Tongue (tissue), 2 donors: Measurements from ENCODE around the gene SLC25A41. TPM values are rescaled to one million over a fixed set of nuclear protein-coding genes. Genes with fewer than 3 reads are reported as not detected.

Source experiments
- DNase-seq: peaks from one replicate; pipeline ENCODE4 v3.0.0-alpha.2; 2015
- total RNA-seq: library from RNA; depleted of rRNA; stranded (reverse); fragments of >200 nt; gene quantifications from one replicate; pipeline ENCODE4 v1.2.3, GENCODE V29; 2014

Gene SLC25A41
- 0.41 TPM for total RNA-seq

DNA sequence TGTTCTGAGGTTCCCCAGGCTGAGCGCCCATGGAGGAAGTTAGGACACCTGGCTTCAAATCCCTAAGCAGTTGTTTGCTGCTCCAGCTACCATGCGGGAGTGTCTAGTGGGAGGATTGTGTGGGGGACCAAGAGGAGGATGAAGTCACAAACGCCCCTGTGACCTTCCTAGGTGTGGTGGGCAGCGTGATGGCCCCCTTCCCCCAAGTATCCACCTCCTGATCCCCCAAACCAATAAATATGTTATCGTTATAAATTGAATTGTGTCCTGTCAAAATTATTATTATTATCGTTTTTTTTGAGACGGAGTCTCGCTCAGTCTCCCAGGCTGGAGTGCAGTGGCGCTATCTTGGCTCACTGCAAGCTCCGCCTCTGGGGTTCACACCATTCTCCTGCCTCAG, at the start of gene SLC25A41:
Gene SLC25A41 (minus strand): TSS at position 101 of the 400 bp plus-strand sequence. CDS start 70 bp downstream, at position 31.
- no peak for DNase-seq

DNA sequence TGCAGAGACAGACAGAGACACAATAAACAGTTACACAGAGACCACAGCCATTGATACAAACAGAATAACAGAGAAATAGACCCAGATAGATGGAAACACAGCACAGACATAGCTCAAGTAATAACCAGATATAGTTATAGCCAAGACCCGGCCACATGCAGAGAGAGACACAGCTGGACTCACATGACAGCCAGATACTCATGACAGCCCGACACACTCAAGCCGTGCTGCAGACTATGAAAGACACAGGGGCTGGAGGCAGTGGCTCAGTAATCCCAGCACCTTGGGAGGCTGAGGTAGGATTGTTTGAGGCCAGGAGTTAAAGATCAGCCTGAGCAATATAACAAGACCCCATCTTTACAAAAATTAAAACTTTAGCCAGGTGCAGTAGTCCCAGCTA, 49.7 kb upstream of the SLC25A41 start:
- no peak for DNase-seq

DNA sequence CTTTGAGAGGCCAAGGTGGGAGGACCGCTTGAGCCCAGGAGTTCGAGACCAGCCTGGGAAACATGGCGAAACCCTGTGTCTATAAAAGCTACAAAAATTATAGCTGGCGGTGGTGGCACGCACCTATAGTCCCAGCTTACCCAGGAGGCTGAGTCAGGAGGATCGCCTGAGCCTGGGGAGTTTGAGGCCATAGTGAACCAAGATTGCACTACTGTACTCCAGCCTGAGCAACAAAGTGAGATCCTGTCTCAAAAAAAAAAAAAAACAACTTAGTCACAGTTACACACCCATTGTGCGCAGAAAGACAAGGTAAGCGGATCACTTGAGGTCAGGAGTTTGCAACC, 48.8 kb upstream of the SLC25A41 start:
- DNase-seq, result no peak

DNA sequence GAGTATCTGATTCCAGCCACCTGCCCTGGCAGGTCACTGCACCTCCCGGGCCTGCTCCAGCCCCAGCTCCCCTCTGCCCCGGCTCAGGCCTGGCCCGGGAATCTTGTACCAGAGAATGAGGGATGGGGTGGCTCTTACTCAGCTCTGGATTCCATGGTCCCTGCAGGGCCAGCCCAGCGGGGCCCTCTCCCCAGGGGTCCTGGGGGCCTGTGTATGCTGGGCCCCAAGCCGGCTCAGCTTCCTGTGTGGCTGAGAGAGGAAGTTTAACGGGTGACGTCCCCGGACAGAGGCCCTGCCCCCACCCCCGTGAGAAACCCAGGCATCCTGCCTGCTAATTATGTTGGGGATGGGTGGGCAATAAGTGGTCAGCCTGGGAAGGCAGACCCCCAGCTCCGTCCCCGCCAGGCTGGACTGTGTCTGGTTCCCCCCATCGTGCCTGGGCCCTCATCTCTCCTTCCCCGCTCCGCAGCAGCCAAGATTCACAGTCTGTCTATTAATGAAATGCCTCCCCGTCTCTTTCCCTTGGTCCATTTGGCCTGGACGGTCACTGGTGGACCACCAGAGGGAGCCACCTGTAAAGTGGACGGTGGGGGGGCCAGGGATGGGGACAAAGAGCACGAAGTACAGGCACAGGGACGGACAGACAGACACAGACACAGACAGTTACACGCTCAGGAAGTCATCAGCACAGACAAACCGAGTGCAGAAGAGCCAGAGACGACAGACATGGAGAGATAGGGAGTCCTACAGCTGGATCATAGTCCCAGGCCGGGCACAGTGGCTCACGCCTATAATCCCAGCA, 48.2 kb upstream of the SLC25A41 start, which contains the start of gene DENND1C:
Gene DENND1C (minus strand): TSS at position 247 of the 802 bp plus-strand sequence. CDS start 92 bp downstream, at position 155.
- no peak for DNase-seq

DNA sequence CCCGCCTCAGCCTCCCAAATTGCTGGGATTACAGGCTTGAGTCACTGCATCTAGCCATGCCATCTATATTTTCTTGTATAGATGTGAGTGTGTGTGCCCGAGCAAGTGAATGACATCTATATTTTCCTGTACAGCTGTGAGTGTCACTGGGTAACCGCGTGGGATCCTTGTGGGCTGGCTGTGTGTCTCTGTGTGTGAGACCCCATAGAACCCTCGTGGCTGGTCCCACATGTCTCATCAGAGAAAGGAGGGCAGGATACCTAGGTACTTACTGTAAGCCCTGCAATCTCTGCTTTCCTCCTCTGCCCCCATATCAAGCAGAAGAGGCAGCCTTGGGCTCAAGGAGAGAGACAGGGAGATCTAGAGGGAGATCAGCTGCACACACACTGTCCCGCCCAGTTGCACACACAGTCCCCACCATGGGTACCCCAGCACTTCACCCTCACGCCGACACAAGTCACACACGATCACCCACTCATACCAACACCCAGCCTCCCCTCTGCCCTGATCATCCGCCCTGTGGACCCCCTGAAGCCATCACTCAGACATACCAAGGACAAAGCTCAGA, 47.4 kb upstream of the SLC25A41 start:
- DNase-seq, result no peak

DNA sequence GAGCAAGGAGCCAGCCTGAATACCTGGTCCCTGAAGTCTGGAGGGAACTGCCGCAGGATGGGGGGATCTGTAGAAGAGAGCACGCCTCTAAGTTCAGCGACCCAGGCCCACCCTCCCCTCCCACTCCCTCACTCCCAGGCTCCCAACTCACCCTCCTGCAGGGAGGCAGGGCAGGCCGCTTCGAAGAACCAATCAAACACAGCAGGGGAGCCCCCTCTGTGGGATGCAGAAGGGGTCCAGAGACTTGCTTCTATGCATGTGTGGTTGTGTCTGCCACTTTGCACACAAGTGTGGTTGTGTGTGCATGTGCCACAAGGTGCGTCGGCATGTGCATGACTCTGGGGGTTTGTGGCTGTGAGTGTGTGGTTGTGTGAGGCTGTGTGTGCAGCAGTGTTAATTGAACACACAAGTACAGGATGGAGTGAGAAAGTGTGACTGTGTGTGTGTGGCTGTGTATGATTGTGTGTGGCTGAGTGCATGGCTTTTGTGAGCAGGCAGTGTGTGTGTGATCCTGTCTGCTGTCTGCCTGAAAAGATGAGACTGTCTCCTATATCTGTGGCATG, 46.4 kb upstream of the SLC25A41 start:
- no peak for DNase-seq

DNA sequence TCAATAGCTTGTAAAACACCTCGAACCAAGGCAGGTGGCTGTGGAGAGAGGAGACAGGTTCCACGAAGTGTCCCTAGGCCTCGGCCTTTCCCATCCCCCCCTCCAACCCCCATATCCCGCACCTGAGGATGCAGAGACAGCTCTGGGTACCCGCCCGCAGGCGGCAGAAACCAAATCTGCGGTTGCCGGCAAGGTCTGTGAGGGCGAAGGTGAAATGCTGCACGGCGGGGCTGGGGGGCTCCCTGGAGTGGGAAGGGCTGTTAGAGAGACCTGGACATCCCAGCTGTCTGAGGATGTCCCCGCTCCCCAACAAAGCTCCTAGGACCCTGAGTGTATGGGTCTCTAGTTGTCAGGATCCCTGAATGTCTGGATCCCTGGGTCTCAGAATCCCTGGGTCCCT, 45.3 kb upstream of the SLC25A41 start:
- no peak for DNase-seq

DNA sequence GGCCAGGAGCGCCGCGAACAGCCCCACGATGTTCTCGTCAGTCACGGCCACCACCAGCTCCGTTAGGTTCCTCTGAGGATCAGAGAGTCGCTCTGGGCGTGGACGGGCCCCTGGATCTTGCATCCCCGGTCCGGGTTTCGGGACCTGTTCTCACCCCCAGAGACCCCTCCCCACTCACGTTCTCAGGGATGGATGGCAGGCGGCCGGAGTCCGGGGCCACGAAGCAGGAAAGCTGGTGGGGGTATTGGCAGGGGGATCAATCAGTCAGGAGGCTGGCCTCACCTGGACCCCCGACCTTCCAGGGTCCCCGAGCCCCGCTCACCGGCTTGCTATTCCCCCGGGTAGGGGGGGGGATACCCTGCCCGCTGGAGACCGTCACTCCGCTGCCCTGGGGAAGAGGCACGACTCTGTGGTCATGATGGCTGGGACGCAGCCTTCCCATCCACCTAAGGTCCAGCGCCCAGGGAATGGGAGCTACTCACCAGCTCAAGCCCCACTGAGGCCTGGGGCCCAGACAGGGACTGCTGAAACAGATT, 43.4 kb upstream of the SLC25A41 start:
- no peak for DNase-seq

DNA sequence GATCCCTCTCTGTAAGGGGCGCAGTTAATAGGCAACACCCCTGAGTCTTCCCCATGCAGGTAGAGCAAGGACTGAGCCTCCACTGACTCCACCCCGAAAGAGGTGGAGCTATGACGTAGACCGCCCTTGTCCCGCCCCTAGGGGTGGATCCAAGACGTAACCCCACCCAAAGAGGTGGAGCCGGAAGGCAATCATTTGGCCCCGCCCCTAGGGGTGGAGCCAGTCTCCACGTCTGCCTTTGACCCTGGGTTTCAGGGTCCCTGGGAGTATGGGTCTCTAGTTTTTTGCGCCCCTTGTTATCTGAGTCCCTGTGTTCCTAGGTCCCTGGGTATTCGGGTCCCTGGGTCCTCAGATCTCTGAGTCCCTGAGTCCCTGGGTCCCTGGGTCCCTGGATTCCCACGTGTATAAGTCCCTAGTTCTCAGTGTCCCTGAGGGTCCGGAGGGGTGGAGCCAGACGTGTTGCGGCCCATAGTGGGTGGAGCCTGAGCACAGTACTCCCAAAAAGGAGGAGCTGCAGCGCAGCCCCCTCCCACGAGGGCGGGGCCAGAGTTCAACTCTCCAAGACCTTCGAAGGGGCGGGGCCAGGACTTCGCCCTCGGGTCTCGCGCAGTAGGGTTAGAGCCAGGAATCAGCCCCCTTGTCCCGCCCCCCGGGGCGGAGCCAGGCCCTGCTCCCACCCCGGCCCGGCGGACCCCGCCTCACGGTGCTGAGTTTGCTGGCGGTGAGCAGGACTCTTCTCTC, 42.8 kb upstream of the SLC25A41 start:
- DNase-seq, result peak; percentile 47

DNA sequence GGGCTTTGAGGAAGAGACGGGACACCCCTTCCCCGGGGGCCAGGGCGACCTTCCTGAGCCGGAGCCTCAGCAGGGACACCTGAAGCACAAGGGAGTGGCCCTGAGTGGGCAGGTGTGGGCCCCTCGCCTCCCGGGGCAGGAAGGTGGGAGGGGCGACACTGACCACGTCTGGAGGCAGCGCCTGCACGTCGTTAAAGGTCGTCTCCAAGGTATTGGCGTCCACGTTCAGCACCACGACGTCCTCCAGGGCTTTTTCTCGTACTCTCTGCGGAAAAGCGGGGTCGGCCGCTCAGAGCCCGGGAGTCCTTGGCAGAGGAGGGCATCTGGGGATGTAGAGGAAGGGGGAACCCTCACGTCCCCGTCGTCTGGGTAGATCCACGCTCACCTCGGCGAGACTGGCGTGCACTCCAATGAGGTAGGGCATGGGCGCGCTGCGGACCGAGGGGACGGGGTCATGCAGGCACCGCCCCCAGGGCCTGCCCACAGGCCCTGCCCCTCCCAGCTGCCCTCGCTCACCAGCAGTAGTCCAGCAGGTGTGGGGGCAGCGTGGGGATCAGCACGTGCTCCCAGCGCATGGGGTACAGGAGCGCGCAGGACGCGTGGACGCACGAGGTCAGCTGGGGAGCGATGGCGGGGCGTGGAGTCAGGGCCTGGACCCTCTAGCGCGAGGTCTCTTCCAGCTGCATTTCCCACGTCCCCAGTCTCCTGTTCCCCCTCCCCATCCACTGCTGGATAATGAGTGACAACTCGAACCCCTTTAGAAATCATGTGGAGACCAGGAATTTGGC, 42.0 kb upstream of the SLC25A41 start:
- DNase-seq, result no peak

DNA sequence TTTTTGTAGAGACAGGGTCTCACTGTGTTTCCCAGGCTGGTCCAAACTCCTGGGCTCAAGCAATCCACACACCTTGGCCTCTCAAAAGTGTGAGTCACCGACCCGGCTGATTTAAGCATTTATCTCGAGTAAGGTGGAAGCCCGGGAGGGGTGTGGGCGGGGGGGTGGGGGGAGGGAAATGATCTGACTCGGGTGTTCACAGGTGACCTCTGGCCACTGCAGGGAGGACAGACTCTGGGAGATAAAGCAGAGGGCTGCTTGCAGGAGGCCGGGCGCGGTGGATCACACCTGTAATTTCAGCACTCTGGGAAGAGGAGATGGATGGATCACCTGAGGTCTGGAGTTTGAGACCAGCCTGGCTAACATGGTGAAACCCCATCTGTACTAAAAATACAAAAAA, 40.1 kb upstream of the SLC25A41 start:
- DNase-seq, result no peak

DNA sequence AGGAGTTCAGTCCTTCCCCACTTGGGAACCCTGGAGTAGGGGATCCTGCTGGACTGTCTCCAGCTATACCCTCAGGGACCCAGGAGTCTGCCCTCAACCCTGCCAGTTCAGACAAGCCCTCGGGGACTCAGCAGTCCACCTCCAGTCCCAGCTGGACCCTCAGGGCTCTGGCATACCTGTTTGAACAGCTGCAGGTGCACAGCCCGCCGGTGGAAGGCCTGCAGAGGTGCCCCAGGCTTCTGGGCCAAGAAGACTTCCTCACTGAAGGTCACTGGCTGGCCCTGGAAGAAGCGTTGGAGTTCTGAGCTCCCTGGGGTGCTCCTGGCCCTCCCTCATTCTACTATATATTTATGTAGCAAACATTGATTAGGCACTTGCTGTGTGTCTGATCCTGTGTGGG, 39.1 kb upstream of the SLC25A41 start:
- DNase-seq, result no peak

DNA sequence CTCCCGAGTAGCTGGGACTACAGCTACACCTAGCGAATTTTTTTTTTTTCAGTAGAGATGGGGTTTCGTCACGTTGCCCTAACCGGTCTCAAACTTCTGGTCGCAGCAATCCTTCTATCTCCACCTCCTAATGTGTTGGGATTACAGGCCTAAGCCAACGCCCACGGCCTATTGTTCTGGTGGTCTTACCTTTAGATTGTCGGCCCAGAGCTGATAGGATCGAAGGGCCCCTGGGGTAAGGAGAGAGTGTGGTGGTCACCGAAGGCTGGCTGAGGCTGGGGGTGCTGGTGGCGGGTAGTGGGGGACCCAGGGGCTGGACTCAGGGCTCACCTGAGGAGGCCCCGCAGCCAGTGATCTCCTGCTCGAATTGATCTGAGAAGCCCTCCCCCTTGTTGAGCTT, 37.5 kb upstream of the SLC25A41 start:
- DNase-seq, result no peak

DNA sequence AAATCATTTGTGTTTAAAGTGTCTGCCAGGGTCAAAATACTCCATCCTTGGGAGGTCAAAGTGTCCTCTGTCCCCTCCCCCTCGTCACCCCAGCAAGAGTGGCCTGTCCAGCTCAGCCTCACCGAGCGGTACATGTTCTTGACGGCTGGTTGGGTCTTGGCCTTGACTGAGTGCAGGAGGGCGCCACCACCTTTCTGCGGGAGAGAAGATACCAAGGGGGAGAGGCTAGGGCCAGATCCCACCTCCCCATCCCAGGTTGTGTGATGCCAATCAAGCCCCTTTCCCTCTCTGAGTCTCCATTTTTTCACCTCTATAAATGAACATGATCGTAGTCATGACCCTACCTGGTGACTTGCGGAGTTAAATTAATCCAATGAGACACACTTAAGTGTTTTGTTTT, 36.6 kb upstream of the SLC25A41 start:
- no peak for DNase-seq

DNA sequence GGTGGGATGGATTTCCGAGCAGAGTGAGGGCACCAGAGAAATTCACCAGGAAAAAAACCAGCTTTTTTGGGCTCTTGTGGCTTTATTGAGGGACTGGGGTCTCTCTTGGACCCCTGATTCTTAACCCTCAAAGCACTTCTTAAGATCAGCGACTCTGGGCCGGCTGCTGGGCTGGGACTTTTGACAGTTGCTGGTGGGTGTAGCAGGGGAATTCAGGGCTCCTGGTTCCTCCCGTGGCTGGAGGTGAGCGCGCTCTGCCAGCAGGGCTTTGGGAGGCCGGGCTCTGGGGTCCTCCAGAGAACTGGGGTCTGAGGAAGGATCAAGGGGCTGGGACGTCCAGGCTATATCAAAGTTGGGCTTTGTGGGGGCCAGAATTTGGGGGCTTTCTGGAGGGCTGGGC, 33.8 kb upstream of the SLC25A41 start:
- DNase-seq, result no peak

DNA sequence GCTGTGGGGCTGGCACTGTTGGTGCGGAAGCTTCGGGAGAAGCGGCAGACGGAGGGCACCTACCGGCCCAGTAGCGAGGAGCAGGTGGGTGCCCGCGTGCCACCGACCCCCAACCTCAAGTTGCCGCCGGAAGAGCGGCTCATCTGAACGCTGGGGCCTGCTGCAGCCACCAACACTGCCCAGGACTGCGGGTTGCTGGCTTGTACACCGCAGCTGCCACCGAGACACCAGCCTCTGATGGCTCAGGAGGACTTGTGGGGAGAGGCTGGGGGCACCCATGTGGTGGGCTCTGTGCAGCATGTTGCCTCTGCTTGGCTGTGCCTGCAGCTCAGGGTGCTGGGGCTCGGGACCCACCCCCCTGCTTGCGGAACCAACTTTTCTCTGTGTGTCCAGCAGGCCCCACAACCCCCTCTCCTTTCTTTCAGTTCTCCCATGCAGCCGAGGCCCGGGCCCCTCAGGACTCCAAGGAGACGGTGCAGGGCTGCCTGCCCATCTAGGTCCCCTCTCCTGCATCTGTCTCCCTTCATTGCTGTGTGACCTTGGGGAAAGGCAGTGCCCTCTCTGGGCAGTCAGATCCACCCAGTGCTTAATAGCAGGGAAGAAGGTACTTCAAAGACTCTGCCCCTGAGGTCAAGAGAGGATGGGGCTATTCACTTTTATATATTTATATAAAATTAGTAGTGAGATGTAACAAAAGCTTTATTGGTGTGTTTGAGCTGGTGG, 33.1 kb upstream of the SLC25A41 start:
- DNase-seq, result no peak

DNA sequence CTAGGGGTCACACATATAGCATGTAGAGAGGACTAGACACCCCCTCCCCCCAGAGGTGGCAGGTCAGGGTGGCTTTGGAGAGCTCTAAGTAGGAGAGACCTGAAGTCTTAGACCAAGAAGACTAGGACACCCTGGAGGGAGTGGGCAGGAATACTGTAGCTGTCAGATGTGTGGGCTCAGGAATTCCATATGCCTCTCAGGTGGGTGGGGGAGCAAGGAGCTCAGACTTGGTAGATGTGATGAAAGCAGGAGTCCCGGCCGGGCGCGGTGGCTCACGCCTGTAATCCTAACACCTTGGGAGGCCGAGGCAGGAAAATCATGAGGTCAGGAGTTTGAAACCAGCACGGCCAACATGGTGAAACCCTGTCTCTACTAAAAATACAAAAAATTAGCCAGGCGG, 32.1 kb upstream of the SLC25A41 start:
- no peak for DNase-seq

DNA sequence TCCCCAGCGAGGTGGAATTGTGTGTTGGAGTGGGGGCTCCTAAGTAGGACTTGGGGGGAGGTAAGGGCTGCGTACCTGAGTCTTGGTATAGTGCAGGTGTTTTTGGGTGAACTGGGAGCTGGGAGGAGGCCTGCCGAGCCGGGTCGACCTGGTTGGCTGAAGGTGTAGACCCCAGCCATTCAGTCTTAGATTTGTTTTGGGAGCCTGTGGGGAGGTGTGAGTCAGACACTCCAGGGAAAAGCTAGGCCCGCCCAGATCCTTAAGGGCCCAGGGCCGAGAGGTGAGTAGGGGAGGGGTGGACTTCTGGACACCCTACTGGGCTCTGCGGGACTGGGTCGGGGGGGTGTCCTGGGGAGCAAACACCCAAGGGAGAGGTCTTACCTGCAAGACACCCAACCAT, 31.4 kb upstream of the SLC25A41 start:
- DNase-seq, result no peak

DNA sequence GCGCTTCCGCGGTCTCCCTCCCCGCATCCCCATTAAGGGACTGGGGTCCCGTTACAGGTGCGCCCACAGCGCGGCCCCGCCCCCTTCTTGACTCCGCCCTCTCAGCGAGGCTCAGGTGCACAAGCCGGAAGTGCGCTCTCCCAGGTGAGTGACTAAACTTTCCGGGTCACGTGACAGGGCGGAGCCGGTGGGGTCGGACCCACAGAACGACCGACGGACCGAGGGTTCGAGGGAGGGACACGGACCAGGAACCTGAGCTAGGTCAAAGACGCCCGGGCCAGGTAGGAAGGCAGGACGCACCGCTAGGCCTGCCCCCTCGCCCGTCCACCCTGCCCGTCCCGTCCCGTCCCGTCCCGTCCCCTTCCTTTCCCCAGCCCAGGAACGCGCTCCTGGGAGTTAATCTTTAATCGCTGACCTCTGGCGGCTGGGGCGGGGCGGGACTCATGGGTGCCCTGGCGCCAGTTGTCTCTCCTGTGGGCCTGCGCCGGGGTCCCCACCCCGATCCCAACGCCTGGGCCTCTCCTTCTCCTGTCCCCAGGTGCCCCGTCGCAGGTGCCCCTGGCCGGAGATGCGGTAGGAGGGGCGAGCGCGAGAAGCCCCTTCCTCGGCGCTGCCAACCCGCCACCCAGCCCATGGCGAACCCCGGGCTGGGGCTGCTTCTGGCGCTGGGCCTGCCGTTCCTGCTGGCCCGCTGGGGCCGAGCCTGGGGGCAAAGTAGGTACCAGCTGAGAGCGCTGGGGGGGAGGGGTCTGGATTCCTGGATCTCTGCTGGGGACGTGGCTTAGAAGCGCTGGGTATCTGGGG, 30.7 kb upstream of the SLC25A41 start, which contains the start of gene CRB3:
Gene CRB3 (plus strand): TSS at position 202 of the 804 bp plus-strand sequence. CDS start 431 bp downstream, at position 633.
- peak; percentile 38 for DNase-seq
